GM10248 (cell line): ENCODE data around the gene RFTN1.

ENCODE experiments used
- CTCF ChIA-PET: fragments of 300-600 bp; sonication (Branson Sonifier 250); formaldehyde crosslinking; extraction: SDS; loops from one replicate; lab custom pipeline; 2021; ENCODE audit warnings: antibody characterized with exemption; lab: Yijun Ruan, JAX
- POLR2A ChIA-PET: fragments of 350-650 bp; sonication (Branson Sonifier 250); formaldehyde crosslinking; extraction: SDS; loops from one replicate; lab custom pipeline; 2020; ENCODE audit warnings: antibody characterized with exemption; lab: Yijun Ruan, JAX
- DNase-seq: peaks from one replicate; pipeline ENCODE4 v3.0.0; 2012; ENCODE audit errors: extremely low spot score
- CTCF ChIP-seq: IDR thresholded peaks from 2 replicates; pipeline ENCODE4 v1.5.1; 2012; ENCODE audit warnings: mild to moderate bottlenecking, low read depth; ENCODE audit errors: extremely low read depth, missing control alignments, control extremely low read depth

The RFTN1 gene

GRCh38 chr3:16500911-16501310 lies 12.6 kb downstream of the RFTN1 start:
- TF ChIP-seq CTCF: no peak
- no peak for DNase-seq
- ChIA-PET POLR2A (interaction anchor here (1.2 kb wide), 1 partner anchor 9 kb away, joined by 3 read pairs; no protein-coding TSS in a partner anchor), CTCF (interaction anchor here (1.1 to 7.2 kb wide), 4 partner anchors 9 to 13 kb away, joined by 3 to 49 read pairs (median 4); no protein-coding TSS in a partner anchor)

- no peak for TF ChIP-seq CTCF
- ChIA-PET CTCF (interaction anchor here (1.1 to 7.2 kb wide), 8 partner anchors 8 to 232 kb away, joined by 3 to 49 read pairs (median 4); no protein-coding TSS in a partner anchor), POLR2A (no interaction called here)
- DNase-seq: no peak
These were observed 13.4 kb downstream of the RFTN1 start for GRCh38 chr3:16500093-16500492.

GRCh38 chr3:16499351-16499750 lies 14.1 kb downstream of the RFTN1 start:
- CTCF ChIA-PET: interaction anchor here (0.7 to 7.2 kb wide), 8 partner anchors 9 to 231 kb away, joined by 3 to 49 read pairs (median 4); no protein-coding TSS in a partner anchor

GRCh38 chr3:16498130-16498890 lies 15.2 kb downstream of the RFTN1 start:
- ChIA-PET POLR2A (interaction anchor here (1.6 kb wide), 1 partner anchor 18 kb away, joined by 6 read pairs; no protein-coding TSS in a partner anchor), CTCF (interaction anchor here (0.8 to 7.2 kb wide), 9 partner anchors 9 to 230 kb away, joined by 3 to 49 read pairs (median 5); no protein-coding TSS in a partner anchor)
- no peak for DNase-seq
- no peak for TF ChIP-seq CTCF

More at GRCh38 chr3:16499351-16499750, 14.1 kb downstream of the RFTN1 start:
- DNase-seq: no peak
- POLR2A ChIA-PET: interaction anchor here (1.6 kb wide), 1 partner anchor 17 kb away, joined by 6 read pairs; no protein-coding TSS in a partner anchor
- no peak for TF ChIP-seq CTCF

GRCh38 chr3:16496408-16497222 lies 16.9 kb downstream of the RFTN1 start:
- ChIA-PET CTCF (interaction anchor here (1.0 to 7.2 kb wide), 14 partner anchors 8 to 207 kb away, joined by 3 to 49 read pairs (median 4); no protein-coding TSS in a partner anchor), POLR2A (interaction anchor here (0.5 to 1.8 kb wide), 7 partner anchors 9 to 18 kb away, joined by 3 to 7 read pairs (median 4); no protein-coding TSS in a partner anchor)
- peak; percentile 34 for DNase-seq
- no peak for TF ChIP-seq CTCF
